Measurements from ENCODE around the gene FOXO3.
A peak's percentile ranks its signal among the peaks of the same experiment; 100 is the strongest.
"Not testable (repeated sequence)": the region's sequence is repeated elsewhere in the genome, so short reads cannot be mapped to it uniquely, and the experiment has no call there.

Gene FOXO3

GRCh38 chr6:108556250-108556649 is 4.5 kb upstream of the FOXO3 start:
- DNase-seq: no peak

GRCh38 chr6:108556866-108557493 is 3.7 kb upstream of the FOXO3 start:
- no peak for DNase-seq

- peak; percentile 90 for DNase-seq
Measured at GRCh38 chr6:108557494-108558371, 3.0 kb upstream of the FOXO3 start.

- peak; percentile 100 for DNase-seq
Measured at GRCh38 chr6:108558372-108559096, 2.2 kb upstream of the FOXO3 start.

- DNase-seq: peak; percentile 89
Measured at GRCh38 chr6:108559097-108559883, 1.4 kb upstream of the FOXO3 start.

- peak; percentile 69 for DNase-seq
Measured at GRCh38 chr6:108559884-108560462, 744 bp upstream of the FOXO3 start.

- DNase-seq: not testable (repeated sequence)
Measured at GRCh38 chr6:108561309-108561647, 561 bp downstream of the FOXO3 start.

GRCh38 chr6:108561742-108562502 is 1.2 kb downstream of the FOXO3 start:
- DNase-seq: no peak

GRCh38 chr6:108562503-108562993 is 1.8 kb downstream of the FOXO3 start:
- peak; percentile 13 for DNase-seq

GRCh38 chr6:108563292-108563691 is 2.6 kb downstream of the FOXO3 start:
- DNase-seq: no peak

GRCh38 chr6:108564178-108564577 is 3.5 kb downstream of the FOXO3 start:
- no peak for DNase-seq

- DNase-seq: no peak
Measured at GRCh38 chr6:108565091-108565766, 4.5 kb downstream of the FOXO3 start.

GRCh38 chr6:108565893-108566292 is 5.2 kb downstream of the FOXO3 start:
- no peak for DNase-seq

- DNase-seq: no peak
Measured at GRCh38 chr6:108566406-108566805, 5.7 kb downstream of the FOXO3 start.

GRCh38 chr6:108568101-108568500 is 7.4 kb downstream of the FOXO3 start:
- DNase-seq: no peak

GRCh38 chr6:108568551-108569305 is 8.0 kb downstream of the FOXO3 start:
- no peak for DNase-seq

GRCh38 chr6:108570517-108570916 is 9.8 kb downstream of the FOXO3 start:
- no peak for DNase-seq

GRCh38 chr6:108574457-108575141 is 13.9 kb downstream of the FOXO3 start:
- no peak for DNase-seq

- no peak for DNase-seq
Measured at GRCh38 chr6:108575905-108576494, 15.3 kb downstream of the FOXO3 start.

Data from NCI-H345 (cell line).